ENCODE results near the gene CERS5. TPM values are rescaled to one million over a fixed set of nuclear protein-coding genes. Genes with fewer than 3 reads are reported as not detected.

The CERS5 gene
- polyA plus RNA-seq, 1 experiment = 83.3 TPM

- TF ChIP-seq, protein P1, sequence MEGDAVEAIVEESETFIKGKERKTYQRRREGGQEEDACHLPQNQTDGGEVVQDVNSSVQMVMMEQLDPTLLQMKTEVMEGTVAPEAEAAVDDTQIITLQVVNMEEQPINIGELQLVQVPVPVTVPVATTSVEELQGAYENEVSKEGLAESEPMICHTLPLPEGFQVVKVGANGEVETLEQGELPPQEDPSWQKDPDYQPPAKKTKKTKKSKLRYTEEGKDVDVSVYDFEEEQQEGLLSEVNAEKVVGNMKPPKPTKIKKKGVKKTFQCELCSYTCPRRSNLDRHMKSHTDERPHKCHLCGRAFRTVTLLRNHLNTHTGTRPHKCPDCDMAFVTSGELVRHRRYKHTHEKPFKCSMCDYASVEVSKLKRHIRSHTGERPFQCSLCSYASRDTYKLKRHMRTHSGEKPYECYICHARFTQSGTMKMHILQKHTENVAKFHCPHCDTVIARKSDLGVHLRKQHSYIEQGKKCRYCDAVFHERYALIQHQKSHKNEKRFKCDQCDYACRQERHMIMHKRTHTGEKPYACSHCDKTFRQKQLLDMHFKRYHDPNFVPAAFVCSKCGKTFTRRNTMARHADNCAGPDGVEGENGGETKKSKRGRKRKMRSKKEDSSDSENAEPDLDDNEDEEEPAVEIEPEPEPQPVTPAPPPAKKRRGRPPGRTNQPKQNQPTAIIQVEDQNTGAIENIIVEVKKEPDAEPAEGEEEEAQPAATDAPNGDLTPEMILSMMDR (IDR thresholded peaks at IDR 0.05; ENCODE audit: low read depth, low read length) = no peak
- Histone ChIP-seq H3K27ac (ENCODE audit: low read depth, low read length) (no peak overlapping the region), H3K27me3 (ENCODE audit: control insufficient read depth, insufficient read depth, low read length) (no peaks in the 10 kb centered on the region), H3K4me3 (ENCODE audit: low read depth, low read length) (no peak overlapping the region), H3K9me3 (ENCODE audit: control insufficient read depth, insufficient read depth, low read length) (no peaks in the 10 kb centered on the region; the same call in none of the 2 replicates)
- POLR2A ChIA-PET = no interaction called here
- no peak for DNase-seq (ENCODE audit: low read depth, low spot score)
- CTCF ChIA-PET = interaction anchor here (0.6 kb wide), 1 partner anchor 18 kb away, joined by 4 read pairs; no protein-coding TSS in a partner anchor
Observed at GRCh38 chr12:50117057-50117622, 50.0 kb downstream of the CERS5 start.

DNA sequence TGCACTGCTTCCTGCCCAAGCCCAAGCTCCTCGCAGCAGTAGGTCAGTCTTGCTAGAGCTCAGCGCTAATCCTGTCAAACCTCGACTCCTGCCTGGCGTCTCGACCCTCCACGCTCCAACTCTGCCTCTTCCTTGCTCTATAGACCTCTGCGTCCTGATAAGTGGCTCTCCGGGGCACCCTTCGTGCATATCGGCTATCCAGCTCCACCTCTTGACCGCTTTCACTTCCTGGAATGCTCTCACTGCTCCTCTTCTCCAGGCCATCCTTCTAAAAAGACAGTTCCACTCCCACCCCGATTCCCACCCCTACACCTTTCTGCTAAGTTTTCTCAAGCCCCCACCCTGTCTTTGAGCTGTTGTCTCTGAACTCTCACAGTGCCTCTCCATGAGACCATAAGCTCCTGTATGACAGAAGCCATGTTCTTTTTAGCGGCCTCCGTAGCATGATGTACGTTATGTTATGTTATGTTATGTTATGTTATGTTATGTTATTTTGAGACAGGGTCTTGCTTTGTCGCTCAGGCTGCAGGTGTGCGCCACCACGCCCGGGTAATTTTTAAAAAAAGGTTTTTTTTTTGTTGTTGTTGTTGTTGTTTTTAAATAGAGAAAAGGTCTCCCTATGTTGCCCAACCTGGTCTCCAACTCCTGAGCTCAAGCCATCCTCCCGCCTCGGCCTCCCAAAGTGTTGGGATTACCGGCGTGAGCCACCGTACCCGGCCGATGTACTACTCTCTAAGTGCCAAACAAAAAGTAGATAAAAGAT, 54.5 kb downstream of the CERS5 start:
- TF ChIP-seq, protein P1 (IDR thresholded peaks at IDR 0.05; ENCODE audit: low read depth, low read length) = no peak
- ChIA-PET POLR2A (interaction anchor here (0.6 to 3.4 kb wide), 15 partner anchors 8 to 137 kb away, joined by 3 to 33 read pairs (median 5); partner anchors contain the start of genes CERS5, GPD1 and SMARCD1), CTCF (interaction anchor here (0.7 to 4.0 kb wide), 28 partner anchors 7 to 291 kb away, joined by 3 to 46 read pairs (median 5); partner anchors contain the start of genes GPD1 and SMARCD1)
- H3K4me3 ChIP-seq (ENCODE audit: low read depth, low read length) = peak overlapping the region; percentile 99
- H3K27me3 ChIP-seq (ENCODE audit: control insufficient read depth, insufficient read depth, low read length) = no peaks in the 10 kb centered on the region
- H3K9me3 ChIP-seq (ENCODE audit: control insufficient read depth, insufficient read depth, low read length) = no peaks in the 10 kb centered on the region; the same call in 1 of the 2 replicates
- peak overlapping the region; percentile 96 for H3K27ac ChIP-seq (ENCODE audit: low read depth, low read length)
- no peak for DNase-seq (ENCODE audit: low read depth, low spot score)

- ChIA-PET POLR2A (interaction anchor here (0.5 to 3.4 kb wide), 20 partner anchors 8 to 416 kb away, joined by 3 to 33 read pairs (median 4); partner anchors contain the start of genes CERS5, GPD1, LIMA1 and SMARCD1), CTCF (interaction anchor here (0.6 to 4.6 kb wide), 50 partner anchors 8 to 293 kb away, joined by 3 to 46 read pairs (median 4); partner anchors contain the start of genes CERS5, GPD1 and SMARCD1)
- H3K27ac ChIP-seq (ENCODE audit: low read depth, low read length) = peak within 1 kb of the TSS; percentile 96
- TF ChIP-seq, protein P1 (IDR thresholded peaks at IDR 0.05; ENCODE audit: low read depth, low read length) = peak; percentile 92
- H3K27me3 ChIP-seq (ENCODE audit: control insufficient read depth, insufficient read depth, low read length) = no peaks in the 10 kb centered on the region
- no peaks in the 10 kb centered on the region; the same call in 1 of the 2 replicates for H3K9me3 ChIP-seq (ENCODE audit: control insufficient read depth, insufficient read depth, low read length)
- DNase-seq (ENCODE audit: low read depth, low spot score) = peak; percentile 99
- peak within 1 kb of the TSS; percentile 99 for H3K4me3 ChIP-seq (ENCODE audit: low read depth, low read length)
Observed at GRCh38 chr12:50111693-50112455, 55.3 kb downstream of the CERS5 start, which contains the start of gene COX14. Gene COX14 (plus strand): TSS chr12:50112236. CDS start chr12:50120044, 7,808 bp downstream.

GRCh38 chr12:50111395-50111692, 55.8 kb downstream of the CERS5 start:
- H3K9me3 ChIP-seq (ENCODE audit: control insufficient read depth, insufficient read depth, low read length) = no peaks in the 10 kb centered on the region; the same call in 1 of the 2 replicates
- peak overlapping the region; percentile 48 for H3K4me3 ChIP-seq (ENCODE audit: low read depth, low read length)
- no peak overlapping the region for H3K27ac ChIP-seq (ENCODE audit: low read depth, low read length)
- POLR2A ChIA-PET = interaction anchor here (0.5 to 3.4 kb wide), 16 partner anchors 8 to 416 kb away, joined by 3 to 33 read pairs (median 4); partner anchors contain the start of genes CERS5, GPD1, LIMA1 and SMARCD1
- no peaks in the 10 kb centered on the region for H3K27me3 ChIP-seq (ENCODE audit: control insufficient read depth, insufficient read depth, low read length)
- TF ChIP-seq, protein P1 (IDR thresholded peaks at IDR 0.05; ENCODE audit: low read depth, low read length) = no peak
- CTCF ChIA-PET = interaction anchor here (0.7 to 4.6 kb wide), 43 partner anchors 9 to 294 kb away, joined by 3 to 46 read pairs (median 5); partner anchors contain the start of genes GPD1 and SMARCD1
- DNase-seq (ENCODE audit: low read depth, low spot score) = no peak

Data from AG04450 (cell line).